Hepatocyte (in vitro differentiated cells): ENCODE data around the gene WIPF3.

Experiments
- EZH2 ChIP-seq: fragments of 200-600 bp; sonication (generic); IDR thresholded peaks from 2 replicates; pipeline ENCODE4 v1.6.1; 2016; ENCODE audit warnings: antibody characterized with exemption, mild to moderate bottlenecking, borderline replicate concordance
- EZH2phosphoT487 ChIP-seq: fragments of 200-600 bp; sonication (generic); IDR thresholded peaks from one replicate; pipeline ENCODE4 v1.6.1; 2018; ENCODE audit warnings: antibody characterized with exemption, mild to moderate bottlenecking, low read depth, moderate library complexity; ENCODE audit not compliant: unreplicated experiment, severe bottlenecking
- TF ChIP-seq, protein P1 (sequence below): fragments of 200-600 bp; sonication (generic); IDR thresholded peaks from 2 replicates; pipeline ENCODE4 v1.5.1; 2016; ENCODE audit warnings: antibody characterized with exemption, mild to moderate bottlenecking; ENCODE audit not compliant: poor library complexity

DNA sequence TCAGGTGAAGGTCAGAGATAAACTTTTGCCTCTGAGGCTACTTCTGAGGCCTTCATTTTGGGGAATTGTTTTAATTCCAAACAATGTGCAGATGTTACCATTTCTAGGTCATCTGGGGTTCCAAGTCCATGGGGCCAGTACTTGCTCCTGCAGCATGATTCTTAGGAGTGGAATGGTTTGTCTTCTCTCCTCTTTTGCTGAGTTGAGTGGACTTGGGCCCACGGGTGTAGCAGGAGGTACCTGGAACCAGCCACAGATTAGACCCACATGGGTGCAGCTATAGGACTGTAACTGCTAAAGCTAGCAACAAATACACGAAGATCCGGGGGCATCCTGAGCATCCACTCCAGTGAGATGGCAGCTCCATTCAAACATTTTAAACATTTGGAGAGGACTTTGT lies 41.6 kb downstream of the WIPF3 start:
- TF ChIP-seq, protein P1, sequence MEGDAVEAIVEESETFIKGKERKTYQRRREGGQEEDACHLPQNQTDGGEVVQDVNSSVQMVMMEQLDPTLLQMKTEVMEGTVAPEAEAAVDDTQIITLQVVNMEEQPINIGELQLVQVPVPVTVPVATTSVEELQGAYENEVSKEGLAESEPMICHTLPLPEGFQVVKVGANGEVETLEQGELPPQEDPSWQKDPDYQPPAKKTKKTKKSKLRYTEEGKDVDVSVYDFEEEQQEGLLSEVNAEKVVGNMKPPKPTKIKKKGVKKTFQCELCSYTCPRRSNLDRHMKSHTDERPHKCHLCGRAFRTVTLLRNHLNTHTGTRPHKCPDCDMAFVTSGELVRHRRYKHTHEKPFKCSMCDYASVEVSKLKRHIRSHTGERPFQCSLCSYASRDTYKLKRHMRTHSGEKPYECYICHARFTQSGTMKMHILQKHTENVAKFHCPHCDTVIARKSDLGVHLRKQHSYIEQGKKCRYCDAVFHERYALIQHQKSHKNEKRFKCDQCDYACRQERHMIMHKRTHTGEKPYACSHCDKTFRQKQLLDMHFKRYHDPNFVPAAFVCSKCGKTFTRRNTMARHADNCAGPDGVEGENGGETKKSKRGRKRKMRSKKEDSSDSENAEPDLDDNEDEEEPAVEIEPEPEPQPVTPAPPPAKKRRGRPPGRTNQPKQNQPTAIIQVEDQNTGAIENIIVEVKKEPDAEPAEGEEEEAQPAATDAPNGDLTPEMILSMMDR = no peak
- no peak for TF ChIP-seq EZH2
- no peak for TF ChIP-seq EZH2phosphoT487
